ENCODE measurements around the gene ZNF354C.

ZNF354C gene

GRCh38 chr5:179123491-179124272 lies 63.5 kb downstream of the ZNF354C start:
- DNase-seq (ENCODE audit: low read depth in 2 of 2), result no peak
- TF ChIP-seq CTCF (IDR thresholded peaks at IDR 0.05; ENCODE audit: low read depth, low read length), result no peak
- no peak overlapping the region for H3K4me3 ChIP-seq (replicated peaks in 1 of 2; ENCODE audit: low read depth in 2 of 2, low read length in 2 of 2)

DNA sequence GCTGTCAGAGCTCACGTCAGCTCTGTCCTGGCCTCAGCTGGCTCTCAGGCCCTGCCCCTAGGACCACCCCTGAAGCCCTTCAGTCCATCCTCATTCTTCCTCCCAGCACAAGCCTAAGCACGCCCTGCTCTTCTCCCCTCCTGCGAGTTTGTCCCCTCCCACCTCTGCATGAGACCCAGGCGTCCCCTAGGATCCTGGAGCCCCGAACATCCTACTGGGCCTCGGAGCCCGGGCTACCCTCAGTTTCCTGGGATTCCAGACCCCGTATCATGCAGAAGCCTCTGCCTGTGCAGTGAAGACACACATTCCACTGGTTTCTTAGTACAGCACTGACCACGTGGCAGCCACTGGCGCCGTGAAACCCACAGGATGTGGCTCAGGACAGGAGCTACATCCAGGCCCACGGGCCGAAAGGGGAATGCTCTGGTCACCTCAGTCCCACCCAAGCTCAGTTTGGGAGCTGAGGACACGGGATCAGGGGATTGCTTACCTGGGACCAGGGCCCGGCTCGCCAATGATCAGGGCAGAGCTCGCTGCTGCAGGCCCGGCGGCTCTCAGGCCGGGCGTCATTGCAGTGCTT lies 64.2 kb downstream of the ZNF354C start:
- DNase-seq (ENCODE audit: low read depth in 2 of 2), result no peak
- no peak overlapping the region for H3K4me3 ChIP-seq (replicated peaks in 1 of 2; ENCODE audit: low read depth in 2 of 2, low read length in 2 of 2)
- no peak for TF ChIP-seq CTCF (IDR thresholded peaks at IDR 0.05; ENCODE audit: low read depth, low read length)

GRCh38 chr5:179124853-179125788 lies 64.9 kb downstream of the ZNF354C start:
- no peak overlapping the region for H3K4me3 ChIP-seq (replicated peaks in 1 of 2; ENCODE audit: low read depth in 2 of 2, low read length in 2 of 2)
- TF ChIP-seq CTCF (IDR thresholded peaks at IDR 0.05; ENCODE audit: low read depth, low read length), result no peak
- DNase-seq (ENCODE audit: low read depth in 2 of 2), result no peak

DNA sequence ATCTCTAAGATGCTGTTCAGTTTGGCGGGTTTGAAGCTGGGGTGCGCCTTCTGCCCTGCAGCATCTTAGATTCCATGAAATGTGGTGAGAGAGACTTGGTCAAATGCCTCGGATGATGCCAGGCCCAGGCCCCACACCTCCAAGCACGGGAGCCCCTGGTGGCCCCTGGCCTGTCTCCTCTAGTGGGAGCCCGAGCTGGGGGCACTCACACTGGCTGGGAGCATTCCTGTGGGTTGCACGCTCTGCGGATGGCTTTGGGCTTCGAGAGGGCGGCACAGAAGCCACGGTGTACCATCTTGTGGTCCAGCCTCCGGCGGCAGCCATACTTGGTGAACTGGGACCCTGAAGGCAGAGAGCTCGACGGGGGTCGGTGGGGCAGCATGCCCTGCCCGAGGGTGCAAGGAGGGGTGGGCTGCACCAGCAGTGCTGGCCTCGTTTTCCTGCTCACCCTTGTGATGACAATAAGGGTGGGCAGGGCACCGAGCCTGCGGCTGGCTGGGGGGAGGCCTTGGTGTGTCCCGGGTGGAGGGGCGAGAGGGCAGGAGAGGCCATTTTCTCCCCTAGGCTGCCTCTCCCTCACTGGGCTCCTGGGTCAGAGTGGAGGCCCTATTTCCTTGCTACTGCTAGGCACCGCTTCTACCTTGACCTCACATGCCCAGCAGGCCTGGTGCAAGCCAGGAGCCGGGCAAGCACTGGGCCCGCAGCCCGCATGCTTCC lies 65.8 kb downstream of the ZNF354C start:
- H3K4me3 ChIP-seq (replicated peaks in 1 of 2; ENCODE audit: low read depth in 2 of 2, low read length in 2 of 2), result no peak overlapping the region
- DNase-seq (ENCODE audit: low read depth in 2 of 2), result no peak
- TF ChIP-seq CTCF (IDR thresholded peaks at IDR 0.05; ENCODE audit: low read depth, low read length), result no peak

- no peak for DNase-seq (ENCODE audit: low read depth in 2 of 2)
- TF ChIP-seq CTCF (IDR thresholded peaks at IDR 0.05; ENCODE audit: low read depth, low read length), result no peak
- H3K4me3 ChIP-seq (replicated peaks in 1 of 2; ENCODE audit: low read depth in 2 of 2, low read length in 2 of 2), result no peak overlapping the region
Observed at GRCh38 chr5:179126506-179126991, 66.4 kb downstream of the ZNF354C start.
